Spleen (tissue), 7 donors: ENCODE measurements around the gene TEKTIP1.

Experiments
- POLR2A ChIP-seq, 3 donors: fragments of 450-650 bp; IDR thresholded peaks; one replicate each; pipeline ENCODE4 v1.5.1; 2017; ENCODE audit warnings: antibody characterized with exemption in 3 of 3, mild to moderate bottlenecking in 1 of 3
- TF ChIP-seq, protein P1 (sequence below), 11 experiments: fragments of 200-600 bp in 7 of 11; fragments of 450-650 bp in 4 of 11; sonication (generic) in 4 of 11; IDR thresholded peaks in 8 of 11; conservative IDR thresholded peaks in 3 of 11; 1 replicate in 7 of 11; 2 replicates in 4 of 11; pipeline versions ENCODE4 v1.4.0 to v1.8.0; 2016 to 2021; ENCODE audit warnings: antibody characterized with exemption in 11 of 11, inconsistent platforms in 4 of 11, mild to moderate bottlenecking in 1 of 11
- donor health status: DM: no; HTN: no; CAD: no; lungs with moderate emphysema.
- donor health status: DM: no; HTN: no; CAD: no.
- donor health status: DM: no; HTN: no; CAD: no.

DNA sequence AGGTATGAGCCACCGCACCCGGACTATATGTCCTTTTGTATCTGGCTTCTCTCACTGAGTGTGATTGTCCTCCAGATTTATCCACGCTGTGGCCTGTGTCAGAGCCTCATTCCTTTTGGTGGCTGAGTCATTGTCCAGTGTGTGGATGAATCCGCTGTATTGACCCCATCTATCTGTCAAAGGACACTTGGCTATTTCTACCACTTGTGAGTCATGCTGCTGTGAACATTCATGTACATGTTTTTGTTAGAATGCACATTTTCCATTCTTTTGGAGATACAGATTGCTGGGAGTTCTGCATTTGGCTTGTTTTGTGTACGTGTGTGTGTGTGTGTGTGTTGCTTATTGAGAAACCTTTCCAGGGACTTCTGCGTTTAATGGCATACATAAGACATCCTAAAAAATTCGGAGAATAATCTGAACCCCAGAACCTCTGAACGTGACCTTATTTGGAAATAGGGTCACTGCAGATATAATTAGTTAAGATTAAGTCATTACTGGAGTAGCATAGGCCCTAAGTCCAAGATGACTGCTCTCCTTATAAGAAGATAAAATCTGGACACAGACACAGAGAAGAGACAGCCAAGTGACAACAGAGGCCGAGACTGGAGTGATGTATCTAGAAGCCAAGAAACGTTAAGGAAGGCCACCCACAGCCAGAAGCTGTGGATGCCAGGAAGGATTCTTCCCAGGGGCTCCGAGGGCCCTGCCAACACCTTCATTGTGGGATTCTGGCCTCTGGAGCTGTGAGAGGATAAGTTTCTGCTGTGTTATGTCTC, 41.4 kb downstream of the TEKTIP1 start:
- TF ChIP-seq, protein P1, sequence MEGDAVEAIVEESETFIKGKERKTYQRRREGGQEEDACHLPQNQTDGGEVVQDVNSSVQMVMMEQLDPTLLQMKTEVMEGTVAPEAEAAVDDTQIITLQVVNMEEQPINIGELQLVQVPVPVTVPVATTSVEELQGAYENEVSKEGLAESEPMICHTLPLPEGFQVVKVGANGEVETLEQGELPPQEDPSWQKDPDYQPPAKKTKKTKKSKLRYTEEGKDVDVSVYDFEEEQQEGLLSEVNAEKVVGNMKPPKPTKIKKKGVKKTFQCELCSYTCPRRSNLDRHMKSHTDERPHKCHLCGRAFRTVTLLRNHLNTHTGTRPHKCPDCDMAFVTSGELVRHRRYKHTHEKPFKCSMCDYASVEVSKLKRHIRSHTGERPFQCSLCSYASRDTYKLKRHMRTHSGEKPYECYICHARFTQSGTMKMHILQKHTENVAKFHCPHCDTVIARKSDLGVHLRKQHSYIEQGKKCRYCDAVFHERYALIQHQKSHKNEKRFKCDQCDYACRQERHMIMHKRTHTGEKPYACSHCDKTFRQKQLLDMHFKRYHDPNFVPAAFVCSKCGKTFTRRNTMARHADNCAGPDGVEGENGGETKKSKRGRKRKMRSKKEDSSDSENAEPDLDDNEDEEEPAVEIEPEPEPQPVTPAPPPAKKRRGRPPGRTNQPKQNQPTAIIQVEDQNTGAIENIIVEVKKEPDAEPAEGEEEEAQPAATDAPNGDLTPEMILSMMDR (IDR thresholded peaks at IDR 0.05 in 8 of 11, conservative IDR thresholded peaks at IDR 0.05 in 3 of 11) = no peak
- TF ChIP-seq POLR2A (IDR thresholded peaks at IDR 0.05) = no peak
